K562 (cell line): ENCODE data around the gene NEDD4L.

Source experiments
- JUND ChIP-seq, 2 experiments: IDR thresholded peaks; 2 replicates in 1 of 2; 3 replicates in 1 of 2; pipeline ENCODE4 v1.6.1; 2011; ENCODE audit warnings: borderline replicate concordance in 2 of 2, low read depth in 2 of 2, low read length in 2 of 2, improper control_type of control experiment in 1 of 2, missing biosample characterization in 1 of 2, missing genetic modification characterization in 1 of 2, missing genetic modification reagents in 1 of 2
- MXI1 ChIP-seq: IDR thresholded peaks from 2 replicates; pipeline ENCODE4 v1.6.1; 2011; ENCODE audit warnings: low read depth, mild to moderate bottlenecking, improper control_type of control experiment, low read length
- RBM15 ChIP-seq: fragments of 200-400 bp; formaldehyde crosslinking; IDR thresholded peaks from 2 replicates; pipeline ENCODE4 v1.6.1; 2018; ENCODE audit warnings: mild to moderate bottlenecking, low read length, moderate library complexity; ENCODE audit not compliant: insufficient read depth
- SPI1 ChIP-seq: IDR thresholded peaks from 2 replicates; pipeline ENCODE4 v1.6.1; 2011; ENCODE audit warnings: low read depth, low read length, control low read depth, borderline replicate concordance
- ZZZ3 ChIP-seq: fragments of 450-650 bp; IDR thresholded peaks from 2 replicates; pipeline ENCODE4 v1.6.1; 2016; ENCODE audit warnings: antibody characterized with exemption, mild to moderate bottlenecking, moderate library complexity

DNA sequence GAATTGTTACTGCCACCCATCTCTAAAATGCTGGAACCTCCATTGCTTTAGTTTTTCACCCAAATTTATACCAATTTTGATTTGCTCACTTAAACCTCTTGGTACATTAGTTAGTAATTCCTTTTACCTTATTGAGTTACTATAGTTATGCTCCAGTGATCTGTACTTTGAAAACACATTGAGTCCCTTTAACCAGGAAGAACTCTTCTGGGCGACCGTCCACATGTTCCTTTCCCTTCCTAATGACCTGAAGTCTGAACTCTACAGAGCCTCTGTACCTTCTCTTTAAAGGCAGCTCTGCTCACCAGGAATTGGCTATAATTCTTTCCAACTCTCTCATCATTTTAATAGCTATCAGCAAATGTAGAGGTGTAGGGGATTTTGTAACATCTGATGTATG lies 290.0 kb downstream of the NEDD4L start:
- no peak for TF ChIP-seq MXI1
- TF ChIP-seq JUND (IDR thresholded peaks at IDR 0.05; ENCODE audit: borderline replicate concordance, low read depth, low read length) = no peak
- no peak for TF ChIP-seq JUND (tag; IDR thresholded peaks at IDR 0.05; ENCODE audit: borderline replicate concordance, low read depth, low read length)
- TF ChIP-seq ZZZ3 = no peak
- no peak for TF ChIP-seq SPI1
- no peak for TF ChIP-seq RBM15
